ENCODE measurements around the gene LANCL2.

The LANCL2 gene

GRCh38 chr7:55481155-55481554 is 116.0 kb downstream of the LANCL2 start:
- DNase-seq (ENCODE audit: insufficient read length, low spot score) (no peak), FAIRE-seq (no peak)
- TF ChIP-seq SPI1 (IDR thresholded peaks at IDR 0.05; ENCODE audit: low read depth, low read length), result no peak
- TF ChIP-seq POLR2A (IDR thresholded peaks at IDR 0.05; ENCODE audit: low read depth, low read length), result no peak
- no peak for TF ChIP-seq POLR2AphosphoS5 (IDR thresholded peaks at IDR 0.05; ENCODE audit: low read depth, low read length)
- TF ChIP-seq TAF1 (IDR thresholded peaks at IDR 0.05; ENCODE audit: low read depth, low read length), result no peak
- TF ChIP-seq POU2F2 (IDR thresholded peaks at IDR 0.05; ENCODE audit: low read depth, low read length), result no peak
- no peak for TF ChIP-seq PAX5 (IDR thresholded peaks at IDR 0.05; ENCODE audit: insufficient read depth, low read length, severe bottlenecking)

DNA sequence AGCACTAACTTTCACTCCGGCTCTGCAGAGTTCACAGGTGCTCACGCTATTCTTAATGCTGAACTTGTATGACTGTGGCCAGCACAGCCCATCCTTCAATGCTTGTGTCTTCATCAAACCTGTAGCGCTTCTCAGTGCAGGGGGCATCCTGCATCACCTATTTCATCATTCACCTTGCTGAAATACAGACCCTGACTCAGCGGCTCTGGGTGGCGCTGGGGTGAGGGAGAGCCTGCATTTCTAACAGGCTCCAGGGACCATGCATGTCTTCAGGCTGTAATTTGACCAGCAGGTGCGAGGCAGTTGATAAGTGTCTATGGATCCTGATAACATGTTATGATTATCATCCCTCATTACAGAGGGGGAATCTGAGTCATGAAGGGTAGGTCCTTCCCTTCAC is 117.9 kb downstream of the LANCL2 start:
- TF ChIP-seq POU2F2 (IDR thresholded peaks at IDR 0.05; ENCODE audit: low read depth, low read length) (no peak), POLR2AphosphoS5 (IDR thresholded peaks at IDR 0.05; ENCODE audit: low read depth, low read length) (no peak), PAX5 (IDR thresholded peaks at IDR 0.05; ENCODE audit: insufficient read depth, low read length, severe bottlenecking) (no peak), POLR2A (IDR thresholded peaks at IDR 0.05; ENCODE audit: low read depth, low read length) (no peak), TAF1 (IDR thresholded peaks at IDR 0.05; ENCODE audit: low read depth, low read length) (no peak), SPI1 (IDR thresholded peaks at IDR 0.05; ENCODE audit: low read depth, low read length) (no peak)
- no peak for DNase-seq (ENCODE audit: insufficient read length, low spot score)
- no peak for FAIRE-seq
